Skin epidermis (tissue), 12 donors: Measurements from ENCODE around the gene WARS2.

ENCODE experiments used
- H3K27ac ChIP-seq, 21 experiments: fragments of 200-600 bp; sonication (generic) in 11 of 21; one replicate each; pipeline ENCODE4 v1.5.0; 2020; ENCODE audit warnings: mild to moderate bottlenecking in 3 of 21, inconsistent platforms in 2 of 21, moderate library complexity in 2 of 21
- H3K4me3 ChIP-seq, 7 experiments: fragments of 200-600 bp; sonication (generic) in 2 of 7; one replicate each; pipeline ENCODE4 v1.5.0; 2020; ENCODE audit warnings: inconsistent platforms in 2 of 7, mild to moderate bottlenecking in 2 of 7, moderate library complexity in 1 of 7

WARS2 gene

DNA sequence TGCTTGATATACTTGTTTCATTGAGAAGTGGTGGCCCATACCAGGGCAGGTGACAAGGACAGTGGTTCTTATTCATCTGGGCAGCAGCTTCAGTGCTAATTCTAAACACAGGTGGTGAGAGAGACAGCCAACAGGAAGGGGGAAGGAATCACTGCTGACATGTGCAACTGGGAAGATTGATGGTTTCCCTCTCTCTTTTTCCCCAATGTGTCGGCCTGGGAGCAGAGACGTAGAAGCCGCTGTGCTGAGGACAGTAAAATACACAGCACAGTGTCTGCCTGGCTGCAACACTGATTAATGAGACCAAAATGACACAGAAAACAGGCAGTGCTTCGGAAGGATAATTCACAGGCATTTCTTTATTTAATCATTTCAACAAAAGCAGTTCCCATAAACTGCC, 48.8 kb downstream of the WARS2 start:
- no peak overlapping the region for H3K27ac ChIP-seq
- H3K4me3 ChIP-seq, result no peak overlapping the region

DNA sequence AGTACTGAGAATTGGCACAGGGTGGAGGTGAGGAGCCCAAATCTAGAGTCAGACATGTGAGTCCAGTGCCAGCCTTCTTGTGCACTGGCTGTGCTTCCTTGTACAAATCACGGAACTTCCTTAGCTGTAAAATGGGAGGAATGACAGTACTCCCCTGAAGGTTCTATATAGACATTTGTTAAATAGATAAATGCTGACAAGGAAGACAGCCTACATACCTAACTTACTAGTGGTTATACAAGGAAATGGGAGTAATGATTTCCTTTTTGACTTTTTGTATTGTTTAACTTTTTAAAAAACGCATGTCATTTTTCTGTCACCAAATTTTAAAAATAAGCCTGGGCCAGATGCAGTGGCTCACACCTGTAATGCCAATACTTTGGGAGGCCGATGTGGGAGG, 50.2 kb downstream of the WARS2 start:
- Histone ChIP-seq H3K27ac (no peak overlapping the region), H3K4me3 (no peak overlapping the region)

DNA sequence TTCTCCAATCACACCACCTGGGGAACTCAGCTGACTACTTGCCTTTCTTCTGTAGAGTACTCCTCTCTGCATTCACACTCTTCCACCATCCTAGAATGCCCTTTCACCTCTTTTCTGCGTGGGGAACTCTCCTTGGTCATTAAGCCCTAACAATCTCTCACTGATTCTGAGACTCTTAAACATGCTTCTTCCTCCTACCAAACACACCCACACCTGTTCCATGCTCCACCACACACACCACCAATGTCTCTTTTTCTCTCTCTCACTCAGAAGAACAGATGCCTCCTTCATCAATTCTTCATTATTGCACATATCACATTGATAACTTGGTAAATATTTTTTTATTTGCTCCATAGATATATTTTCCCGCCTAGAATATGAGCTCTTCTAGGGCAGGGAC, 53.6 kb downstream of the WARS2 start:
- Histone ChIP-seq H3K4me3 (no peak overlapping the region), H3K27ac (no peak overlapping the region)

DNA sequence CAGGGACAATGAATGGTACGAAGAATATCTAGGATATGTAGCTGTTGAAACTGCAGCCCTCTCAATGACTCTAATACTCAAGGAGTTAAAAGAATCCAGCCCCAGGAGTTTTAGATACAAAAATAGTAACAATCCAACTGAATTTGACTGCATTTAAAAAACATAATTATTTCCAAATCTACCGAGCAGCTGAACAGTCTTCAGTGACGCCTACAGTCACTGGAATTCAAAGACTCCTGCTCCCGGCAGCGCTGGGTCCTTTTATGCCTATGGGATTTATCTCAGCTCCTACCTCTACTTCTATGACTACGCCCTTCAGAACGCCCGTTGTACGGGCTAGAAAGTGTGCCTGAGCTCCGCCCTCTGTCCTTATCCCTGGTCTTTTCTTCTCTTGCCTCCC, 55.7 kb downstream of the WARS2 start:
- no peak overlapping the region for H3K4me3 ChIP-seq
- H3K27ac ChIP-seq, result peak overlapping the region in 8 of 21 experiments; percentile 15 to 60 (median 25)

DNA sequence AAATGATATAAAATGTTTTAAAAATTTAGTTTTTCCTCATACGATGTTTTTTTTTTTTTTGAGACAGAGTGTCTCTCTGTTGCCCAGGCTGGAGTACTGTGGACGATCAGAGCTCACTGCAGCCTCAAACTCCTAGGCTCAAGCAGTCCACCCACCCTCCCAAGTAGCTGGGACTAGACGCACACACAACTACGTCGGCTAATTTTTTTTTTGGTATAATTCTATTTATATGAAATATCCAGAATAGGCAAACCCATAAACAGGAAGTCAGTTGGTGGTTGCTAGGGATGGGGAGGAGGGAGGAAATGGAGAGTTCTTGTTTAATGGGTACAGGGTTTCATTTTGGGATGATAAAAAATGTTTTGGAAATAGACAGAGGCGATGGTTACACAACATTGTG, 56.5 kb downstream of the WARS2 start:
- Histone ChIP-seq H3K27ac (peak overlapping the region in 2 of 21 experiments; percentile 51 to 60), H3K4me3 (no peak overlapping the region)

DNA sequence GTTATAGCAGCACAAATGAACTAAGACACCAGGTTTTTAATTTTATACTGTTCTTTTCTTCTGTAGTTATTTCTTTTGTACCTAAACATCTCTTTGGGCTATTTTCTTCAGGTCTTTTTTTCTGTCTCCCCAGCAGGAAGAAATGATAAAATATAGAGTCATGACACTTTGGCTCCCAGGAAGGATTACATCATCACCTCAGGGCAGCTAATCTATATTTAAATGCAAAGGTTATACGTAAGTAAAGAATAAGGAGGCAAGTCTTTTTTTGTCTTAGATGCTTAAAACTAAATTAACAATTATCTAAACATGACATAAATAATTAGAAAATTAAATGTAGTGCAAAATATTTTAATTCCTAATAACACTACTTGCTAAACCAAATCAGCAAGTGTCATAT, 57.0 kb downstream of the WARS2 start:
- Histone ChIP-seq H3K27ac (no peak overlapping the region), H3K4me3 (no peak overlapping the region)

DNA sequence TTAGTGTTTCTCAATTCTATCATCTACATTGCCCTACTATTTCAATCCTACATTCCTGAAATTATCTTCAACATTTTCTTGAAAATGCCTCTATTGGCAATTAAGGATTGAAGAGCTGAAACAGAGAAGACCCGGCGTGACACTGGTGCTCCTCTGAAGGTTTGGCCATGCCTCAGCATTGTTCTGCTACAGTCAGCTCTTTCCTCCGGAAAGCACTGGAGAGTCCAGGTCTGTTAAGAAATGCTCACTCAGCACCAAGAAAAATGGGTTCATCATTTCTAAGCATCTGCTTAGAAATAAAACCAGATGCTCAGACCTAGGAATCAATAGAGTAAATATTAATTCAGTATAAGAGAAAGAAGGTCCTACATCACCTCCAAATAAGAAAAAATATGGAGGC, 58.8 kb downstream of the WARS2 start:
- Histone ChIP-seq H3K27ac (peak overlapping the region in 2 of 21 experiments; percentile 20 to 42), H3K4me3 (no peak overlapping the region)

DNA sequence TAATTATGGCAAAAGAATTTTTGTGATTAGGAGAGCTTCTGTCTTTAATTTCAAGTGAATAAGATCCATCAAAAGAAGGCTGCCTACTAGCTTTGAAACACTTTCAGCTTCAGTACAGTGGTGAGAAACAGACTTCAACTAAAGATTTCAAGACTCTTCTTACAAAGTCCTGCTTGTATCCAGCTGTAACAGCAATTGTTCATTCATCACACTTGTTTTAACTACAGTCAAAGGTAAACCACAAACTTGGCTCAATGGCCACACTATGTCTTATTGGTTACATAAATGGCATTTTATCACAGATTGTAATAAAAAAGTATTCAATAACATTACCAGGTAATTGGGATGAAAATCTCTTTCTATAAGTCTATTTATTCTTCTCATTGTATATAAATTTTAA, 59.2 kb downstream of the WARS2 start:
- Histone ChIP-seq H3K27ac (peak overlapping the region in 2 of 21 experiments; percentile 20 to 42), H3K4me3 (no peak overlapping the region)

DNA sequence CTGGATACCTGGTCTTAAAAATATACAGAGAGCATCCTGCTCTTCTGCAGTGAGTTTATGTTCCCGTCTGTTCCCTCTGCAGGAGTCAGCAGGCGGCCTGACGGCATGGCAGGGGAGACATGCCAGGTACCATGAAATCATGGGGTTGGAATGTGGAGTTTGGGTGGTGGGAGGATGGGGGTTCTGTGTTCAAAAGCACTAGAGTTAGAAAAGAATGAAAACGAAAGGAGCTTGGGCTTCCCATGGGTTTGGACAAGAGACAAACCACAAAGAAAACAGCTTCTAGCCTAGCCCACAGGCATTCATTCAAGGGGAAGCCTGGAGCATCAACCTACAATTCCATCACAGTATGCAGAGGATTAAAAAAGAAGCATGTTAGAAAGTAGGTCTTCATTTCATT, 59.9 kb downstream of the WARS2 start:
- no peak overlapping the region for H3K4me3 ChIP-seq
- peak overlapping the region in 6 of 21 experiments; percentile 7 to 42 (median 22) for H3K27ac ChIP-seq

DNA sequence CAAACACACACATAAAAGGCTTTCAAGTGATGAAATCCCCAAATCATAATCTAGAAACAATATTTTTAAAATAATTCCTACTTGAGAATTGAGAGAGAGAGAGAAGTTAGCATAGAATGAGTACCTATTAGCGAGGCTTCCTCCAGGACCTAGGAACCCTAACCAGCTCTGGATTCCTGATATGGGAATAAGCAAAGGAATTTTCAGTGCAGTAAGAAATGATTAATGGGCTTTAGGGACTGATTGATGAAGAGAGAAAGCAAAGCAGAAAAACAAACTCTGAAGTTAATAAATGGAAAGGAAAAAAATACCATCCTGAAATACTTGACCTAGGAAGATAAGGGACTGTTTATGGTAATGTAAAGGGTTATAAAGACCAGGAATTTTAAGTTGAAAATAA, 60.6 kb downstream of the WARS2 start:
- no peak overlapping the region for H3K4me3 ChIP-seq
- H3K27ac ChIP-seq, result peak overlapping the region in 5 of 21 experiments; percentile 4 to 30 (median 17)

DNA sequence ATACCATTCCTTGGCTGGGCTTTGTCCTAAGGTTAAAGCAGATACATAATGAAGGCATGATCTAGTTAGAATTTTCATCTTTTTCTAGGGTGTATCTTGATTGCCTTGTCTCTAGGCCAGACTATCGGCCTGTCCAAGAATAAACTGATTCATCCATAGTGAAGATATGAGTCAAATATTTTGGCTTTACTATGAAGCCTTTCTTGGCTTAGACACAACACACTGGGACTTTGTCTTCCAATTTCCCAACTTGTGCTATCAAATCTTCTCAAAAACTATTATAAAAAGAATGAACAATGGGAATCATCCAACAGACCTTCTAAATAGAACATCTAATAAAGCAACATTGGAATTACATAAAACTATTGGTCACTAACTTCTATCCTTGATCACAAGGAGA, 64.8 kb downstream of the WARS2 start:
- H3K4me3 ChIP-seq, result no peak overlapping the region
- H3K27ac ChIP-seq, result no peak overlapping the region

DNA sequence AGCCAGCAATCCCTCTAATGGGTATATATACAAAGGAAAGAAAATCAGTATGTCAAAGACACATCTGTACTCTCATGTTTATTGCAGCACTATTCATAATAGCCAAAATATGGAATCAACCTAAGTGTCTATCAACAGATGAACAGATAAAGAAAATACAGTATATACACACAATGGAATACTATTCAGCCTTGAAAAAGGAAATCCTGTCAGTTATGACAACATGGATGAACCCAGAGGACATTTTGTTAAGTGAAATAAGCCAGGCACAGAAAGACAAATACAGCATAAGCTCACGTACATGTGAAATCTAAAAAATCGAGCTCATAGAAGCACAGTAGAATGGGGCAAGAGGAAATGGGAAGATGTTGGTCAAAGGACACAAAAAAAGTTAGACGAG, 69.1 kb downstream of the WARS2 start:
- Histone ChIP-seq H3K4me3 (no peak overlapping the region), H3K27ac (no peak overlapping the region)

DNA sequence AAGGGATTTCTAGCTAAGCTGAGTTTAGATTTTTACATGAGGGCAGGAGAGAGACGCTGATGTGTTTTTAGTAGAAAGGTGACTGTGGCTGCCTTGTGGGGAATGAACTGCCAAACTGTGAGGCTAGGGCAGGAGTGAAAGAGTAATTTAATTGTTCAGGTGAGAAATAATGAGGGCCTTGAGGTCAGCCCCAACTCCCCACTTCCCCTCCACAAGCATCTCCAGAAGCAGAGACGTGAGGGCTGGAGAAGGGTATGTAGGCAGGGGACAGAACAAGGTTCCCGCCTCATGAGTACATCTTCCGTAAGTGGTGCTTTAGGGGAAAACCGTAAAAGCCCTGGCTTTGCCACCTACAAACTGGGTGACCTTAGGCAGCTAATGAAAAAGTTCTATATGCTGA, 70.8 kb downstream of the WARS2 start:
- Histone ChIP-seq H3K4me3 (no peak overlapping the region), H3K27ac (no peak overlapping the region)

DNA sequence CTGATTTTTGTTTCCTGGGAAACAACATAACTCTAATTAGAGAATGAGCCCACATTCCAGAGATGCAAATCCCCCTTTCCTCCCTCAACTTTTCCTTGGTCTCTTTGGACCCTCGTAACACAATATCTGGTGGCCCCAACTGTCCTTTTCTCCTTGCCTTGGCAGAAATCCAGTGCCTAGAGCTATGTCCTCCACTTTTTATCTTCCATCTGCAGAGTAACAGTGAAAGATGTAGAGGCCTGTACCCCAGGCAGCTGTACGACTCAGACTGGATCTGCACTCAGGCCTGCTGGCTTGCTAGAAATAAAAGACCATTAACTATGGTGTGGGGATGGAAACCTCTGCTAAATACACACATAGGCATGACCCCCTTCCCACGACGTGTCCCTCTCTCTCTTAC, 72.0 kb downstream of the WARS2 start:
- Histone ChIP-seq H3K27ac (peak overlapping the region in 2 of 21 experiments; percentile 20 to 29), H3K4me3 (no peak overlapping the region)

DNA sequence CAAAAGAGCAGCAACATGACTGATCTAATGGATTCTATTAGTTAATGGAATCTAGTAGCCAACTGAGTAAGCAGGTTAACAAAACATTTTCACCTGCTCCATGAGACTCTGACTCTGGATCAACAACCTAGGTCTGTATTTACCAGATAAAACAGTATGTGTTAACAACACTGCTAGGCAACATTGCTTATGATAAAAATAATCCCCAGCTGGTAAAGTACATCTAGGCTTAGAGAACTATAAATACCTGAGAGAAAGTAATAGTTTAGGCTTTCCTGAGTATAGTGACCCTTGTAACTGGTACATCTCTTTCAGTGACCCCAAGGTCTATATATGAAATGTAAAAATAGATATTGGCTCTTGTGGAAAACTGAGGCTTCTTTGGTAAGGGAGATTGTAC, 78.8 kb downstream of the WARS2 start:
- no peak overlapping the region for H3K4me3 ChIP-seq
- no peak overlapping the region for H3K27ac ChIP-seq

DNA sequence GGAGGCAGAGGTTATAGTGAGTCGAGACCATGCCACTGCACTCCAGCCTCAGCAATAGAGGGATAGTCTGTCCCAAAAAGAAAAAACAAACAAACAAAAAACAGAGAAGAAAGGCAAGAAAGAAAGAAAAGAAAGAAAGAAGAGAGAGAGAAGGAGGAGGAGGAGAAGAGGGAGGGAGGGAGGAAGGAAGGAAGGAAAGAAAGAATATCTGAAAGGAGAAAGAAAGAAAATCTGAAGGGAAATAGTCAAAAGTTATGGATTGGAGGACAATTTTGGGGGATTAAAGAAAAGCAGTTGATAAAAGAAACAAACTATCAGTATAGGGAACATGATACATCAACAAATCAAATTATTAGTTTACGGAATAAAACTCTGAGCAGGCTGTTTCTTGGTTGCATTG, 84.9 kb downstream of the WARS2 start:
- Histone ChIP-seq H3K27ac (no peak overlapping the region), H3K4me3 (no peak overlapping the region)

DNA sequence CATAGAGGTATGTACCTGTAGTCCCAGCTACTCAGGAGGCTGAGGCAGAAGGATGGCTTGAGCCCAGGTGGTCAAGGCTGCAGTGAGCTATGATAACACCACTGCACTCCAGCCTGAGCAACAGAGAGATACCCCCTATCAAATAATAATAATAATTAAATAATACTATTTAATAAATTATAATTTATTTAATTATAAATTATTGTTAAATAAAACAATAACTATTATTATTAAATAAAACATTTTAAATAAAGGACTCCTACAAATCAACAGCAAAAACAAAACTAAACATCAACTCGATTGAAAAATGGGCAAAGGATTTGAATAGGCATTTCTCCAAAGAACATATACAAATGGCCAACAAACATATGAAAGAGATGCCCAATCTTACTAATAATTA, 86.5 kb downstream of the WARS2 start:
- no peak overlapping the region for H3K4me3 ChIP-seq
- H3K27ac ChIP-seq, result no peak overlapping the region

DNA sequence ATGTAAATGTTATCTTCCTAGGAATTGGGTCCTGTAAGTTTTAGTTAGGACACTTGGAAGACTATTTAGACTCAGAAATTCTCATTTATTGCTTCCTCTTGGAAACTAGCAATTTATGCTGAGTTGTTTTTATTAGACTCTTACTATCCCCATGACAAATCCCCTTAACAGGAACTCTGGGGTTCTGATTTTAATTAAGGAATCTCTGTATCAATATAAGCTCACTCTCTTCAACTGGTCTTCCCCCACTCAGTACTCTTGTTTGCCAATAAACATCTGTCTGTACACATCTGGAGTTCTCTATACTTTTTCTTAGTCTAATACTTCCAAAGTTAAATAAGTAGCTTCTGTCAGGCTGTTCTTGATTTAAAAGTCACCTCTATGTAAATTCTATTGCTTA, 88.2 kb downstream of the WARS2 start:
- H3K27ac ChIP-seq, result no peak overlapping the region
- H3K4me3 ChIP-seq, result no peak overlapping the region

DNA sequence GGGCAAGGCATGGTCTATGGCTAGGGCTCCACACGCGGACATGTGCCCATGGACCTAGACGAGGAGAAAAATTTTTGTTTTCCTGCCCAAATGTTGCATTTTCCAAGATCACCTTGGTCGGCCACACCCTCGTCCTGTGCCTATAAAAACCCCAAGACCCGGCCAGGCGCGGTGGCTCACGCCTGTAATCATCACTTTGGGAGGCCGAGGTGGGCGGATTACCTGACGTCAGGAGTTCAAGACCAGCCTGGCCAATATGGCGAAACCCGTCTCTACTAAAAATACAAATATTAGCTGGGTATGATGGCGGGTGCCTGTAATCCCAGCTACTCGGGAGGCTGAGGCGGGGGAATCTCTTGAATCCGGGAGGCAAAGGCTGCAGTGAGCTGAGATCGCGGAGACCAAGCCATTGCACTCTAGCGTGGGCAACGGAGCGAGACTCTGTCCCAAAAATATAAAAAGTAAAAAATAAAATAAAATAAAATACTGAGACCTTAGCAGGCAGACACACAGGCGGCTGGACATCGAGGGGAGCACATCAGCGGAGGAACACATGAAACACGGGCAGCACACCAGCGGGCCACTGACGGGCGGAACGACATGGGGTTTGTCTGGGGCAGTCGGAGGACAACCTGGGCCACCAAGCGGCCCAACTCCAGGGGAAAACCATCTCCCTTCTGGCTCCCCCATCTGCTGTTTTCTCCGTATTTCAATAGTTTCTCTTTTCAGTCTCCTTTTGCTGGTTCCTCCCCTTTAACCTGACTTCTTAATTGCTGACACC, 91.6 kb downstream of the WARS2 start:
- no peak overlapping the region for H3K4me3 ChIP-seq
- no peak overlapping the region for H3K27ac ChIP-seq

DNA sequence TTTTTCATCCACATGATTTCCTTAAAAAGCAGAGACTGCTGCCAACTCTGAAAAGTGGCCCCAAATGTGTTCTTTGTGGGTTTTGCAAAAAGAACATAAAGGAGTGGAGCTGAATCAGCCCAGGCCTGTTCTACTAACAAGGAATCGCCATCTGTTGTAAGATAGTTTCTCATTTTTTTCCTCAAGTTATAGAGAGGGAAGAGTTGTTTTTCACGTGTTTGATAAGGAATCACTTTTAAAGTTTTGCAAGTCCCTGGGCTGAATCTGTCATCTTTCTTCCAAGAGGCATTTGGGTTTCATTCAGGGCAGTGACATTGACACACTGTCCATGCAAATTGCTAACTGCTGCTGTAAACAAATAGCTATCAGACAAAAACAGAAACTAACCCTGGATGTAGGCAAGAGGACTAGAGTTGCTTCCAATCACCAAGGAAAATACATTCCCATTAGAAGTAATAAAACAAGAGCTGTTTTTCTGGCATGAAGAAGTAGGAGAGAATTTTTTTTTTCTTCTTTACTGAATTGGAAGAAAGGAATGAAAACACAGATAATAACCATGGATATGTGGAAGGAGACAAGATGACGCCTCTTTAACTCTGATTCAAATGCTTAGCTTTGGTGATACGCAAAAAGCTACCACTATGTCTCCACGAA, 93.5 kb downstream of the WARS2 start:
- Histone ChIP-seq H3K27ac (peak overlapping the region in 9 of 21 experiments; percentile 21 to 67 (median 41)), H3K4me3 (no peak overlapping the region)

DNA sequence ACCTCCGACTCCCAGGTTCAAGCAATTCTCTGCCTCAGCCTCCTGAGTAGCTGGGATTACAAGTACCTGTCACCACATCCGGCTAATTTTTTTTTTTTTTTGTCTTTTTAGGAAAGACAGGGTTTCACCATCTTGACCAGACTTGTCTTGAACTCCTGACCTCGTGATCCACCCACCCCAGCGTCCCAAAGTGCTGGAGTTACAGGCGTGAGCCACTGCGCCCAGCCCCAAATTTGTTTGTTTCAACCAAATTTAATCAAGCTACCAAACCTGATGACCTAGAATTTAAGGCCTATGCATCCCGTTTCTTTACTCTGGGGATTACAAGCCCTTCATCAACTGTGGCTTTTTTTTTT, 94.0 kb downstream of the WARS2 start:
- Histone ChIP-seq H3K4me3 (no peak overlapping the region), H3K27ac (peak overlapping the region in 10 of 21 experiments; percentile 21 to 67 (median 42))
